Cardiac fibroblast (primary cell): ENCODE measurements around the gene ITGB2.

Experiments used
- DNase-seq, 2 donors: peaks; one replicate each; pipeline versions ENCODE4 v3.0.0 to v3.0.0-alpha.2; 2010; ENCODE audit warnings: low read depth in 2 of 2
- H3K4me3 ChIP-seq, 2 donors: replicated peaks in 1 of 2; 1 replicate in 1 of 2; 2 replicates in 1 of 2; pipeline ENCODE4 v1.5.1; 2011; ENCODE audit warnings: low read depth in 2 of 2, low read length in 2 of 2, mild to moderate bottlenecking in 2 of 2, moderate library complexity in 1 of 2
- TF ChIP-seq, protein P1 (sequence below): IDR thresholded peaks from one replicate; pipeline ENCODE4 v1.5.1; 2011; ENCODE audit warnings: low read depth, mild to moderate bottlenecking, low read length, inconsistent platforms

Gene ITGB2

DNA sequence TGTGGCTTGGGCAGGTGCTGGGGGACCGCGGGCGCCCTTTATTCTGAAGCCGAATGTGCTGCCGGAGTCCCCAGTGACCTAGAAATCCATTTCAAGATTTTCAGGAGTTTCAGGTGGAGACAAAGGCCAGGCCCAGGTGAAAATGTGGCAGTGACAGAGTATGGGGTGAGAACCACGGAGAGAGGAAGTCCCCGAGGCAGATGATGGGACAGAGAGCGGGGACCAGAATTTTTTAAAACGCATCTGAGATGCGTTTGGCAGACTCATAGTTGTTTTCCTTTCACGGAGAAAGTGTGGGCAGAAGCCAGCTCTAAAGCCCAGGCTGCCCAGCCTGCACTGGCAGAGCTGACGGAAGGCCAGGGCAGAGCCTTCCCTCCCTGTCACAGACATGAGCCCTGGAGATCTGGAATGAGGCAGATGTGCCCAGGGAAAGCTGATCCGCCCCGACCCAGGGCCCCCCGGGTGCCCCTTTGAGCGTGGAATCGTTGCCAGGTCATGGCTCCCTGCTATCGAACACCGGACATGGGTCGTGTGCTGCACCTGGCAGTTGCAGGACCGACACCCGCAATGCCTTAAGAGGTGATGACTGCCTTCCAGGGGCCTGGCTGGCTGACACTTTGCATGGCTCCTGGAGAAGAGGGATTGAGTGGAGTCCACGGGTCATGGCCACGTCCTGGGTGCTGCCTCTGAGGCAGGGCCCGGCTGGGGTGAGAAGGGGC, 12.7 kb upstream of the ITGB2 start:
- TF ChIP-seq, protein P1, sequence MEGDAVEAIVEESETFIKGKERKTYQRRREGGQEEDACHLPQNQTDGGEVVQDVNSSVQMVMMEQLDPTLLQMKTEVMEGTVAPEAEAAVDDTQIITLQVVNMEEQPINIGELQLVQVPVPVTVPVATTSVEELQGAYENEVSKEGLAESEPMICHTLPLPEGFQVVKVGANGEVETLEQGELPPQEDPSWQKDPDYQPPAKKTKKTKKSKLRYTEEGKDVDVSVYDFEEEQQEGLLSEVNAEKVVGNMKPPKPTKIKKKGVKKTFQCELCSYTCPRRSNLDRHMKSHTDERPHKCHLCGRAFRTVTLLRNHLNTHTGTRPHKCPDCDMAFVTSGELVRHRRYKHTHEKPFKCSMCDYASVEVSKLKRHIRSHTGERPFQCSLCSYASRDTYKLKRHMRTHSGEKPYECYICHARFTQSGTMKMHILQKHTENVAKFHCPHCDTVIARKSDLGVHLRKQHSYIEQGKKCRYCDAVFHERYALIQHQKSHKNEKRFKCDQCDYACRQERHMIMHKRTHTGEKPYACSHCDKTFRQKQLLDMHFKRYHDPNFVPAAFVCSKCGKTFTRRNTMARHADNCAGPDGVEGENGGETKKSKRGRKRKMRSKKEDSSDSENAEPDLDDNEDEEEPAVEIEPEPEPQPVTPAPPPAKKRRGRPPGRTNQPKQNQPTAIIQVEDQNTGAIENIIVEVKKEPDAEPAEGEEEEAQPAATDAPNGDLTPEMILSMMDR = no peak
- no peak overlapping the region for H3K4me3 ChIP-seq
- DNase-seq = no peak

GRCh38 chr21:44932408-44933181, 11.9 kb upstream of the ITGB2 start:
- H3K4me3 ChIP-seq = peak overlapping the region; percentile 29 to 47
- DNase-seq = no peak
- TF ChIP-seq, protein P1 = peak; percentile 38

DNA sequence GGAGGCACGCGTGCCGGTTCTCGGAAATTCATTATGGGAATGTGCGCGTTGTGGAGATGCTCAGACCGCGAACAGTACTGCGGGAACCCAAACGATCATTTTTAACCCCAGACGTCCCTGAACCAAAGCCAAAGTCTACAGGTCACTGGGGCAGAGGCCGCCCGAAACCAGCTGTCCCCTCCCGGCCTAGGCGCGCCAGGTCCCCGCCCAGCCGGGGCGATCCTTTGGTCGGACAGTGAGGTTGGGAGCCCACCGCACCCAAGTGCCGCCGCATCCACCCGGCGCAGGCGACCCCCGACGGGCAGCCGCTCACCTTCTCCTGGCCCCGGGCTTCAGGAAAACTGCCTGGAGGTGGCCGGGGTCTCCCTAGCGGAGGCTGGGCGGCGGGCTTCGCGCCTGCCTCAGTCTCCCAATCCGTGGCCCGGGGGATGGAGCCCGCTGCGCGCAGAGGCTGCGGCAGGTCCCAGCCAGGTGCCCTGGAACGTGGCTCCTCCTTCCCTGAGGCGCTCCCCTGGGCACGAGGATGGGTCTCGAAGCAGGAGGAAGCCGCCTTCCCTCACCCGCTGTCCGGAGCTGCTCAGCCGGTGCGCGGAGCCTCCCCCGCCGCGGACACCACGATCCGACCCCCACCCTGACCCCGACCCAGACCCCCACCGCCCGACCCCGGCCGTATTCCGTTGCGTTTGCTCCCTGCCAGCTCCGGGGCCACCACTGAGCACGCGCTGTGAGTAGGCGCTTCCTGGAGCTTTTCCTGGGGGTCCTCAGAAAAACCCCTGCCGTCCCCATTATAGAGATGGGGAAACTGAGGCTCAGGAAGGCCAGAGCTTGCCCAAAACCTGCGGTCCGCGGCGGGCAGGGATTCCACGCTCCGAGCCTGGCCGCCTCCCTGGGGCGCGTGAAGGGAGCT, 11.1 kb upstream of the ITGB2 start:
- peak overlapping the region; percentile 29 to 47 for H3K4me3 ChIP-seq
- DNase-seq = no peak
- TF ChIP-seq, protein P1 = no peak

- DNase-seq = peak; percentile 72 to 85
- H3K4me3 ChIP-seq = peak overlapping the region; percentile 29 to 47
- TF ChIP-seq, protein P1 = no peak
Observed at GRCh38 chr21:44931137-44931500, 10.4 kb upstream of the ITGB2 start.

GRCh38 chr21:44930543-44930981, 9.9 kb upstream of the ITGB2 start:
- peak in 1 of 2 donors; percentile 49 for DNase-seq
- TF ChIP-seq, protein P1 = no peak
- no peak overlapping the region for H3K4me3 ChIP-seq

DNA sequence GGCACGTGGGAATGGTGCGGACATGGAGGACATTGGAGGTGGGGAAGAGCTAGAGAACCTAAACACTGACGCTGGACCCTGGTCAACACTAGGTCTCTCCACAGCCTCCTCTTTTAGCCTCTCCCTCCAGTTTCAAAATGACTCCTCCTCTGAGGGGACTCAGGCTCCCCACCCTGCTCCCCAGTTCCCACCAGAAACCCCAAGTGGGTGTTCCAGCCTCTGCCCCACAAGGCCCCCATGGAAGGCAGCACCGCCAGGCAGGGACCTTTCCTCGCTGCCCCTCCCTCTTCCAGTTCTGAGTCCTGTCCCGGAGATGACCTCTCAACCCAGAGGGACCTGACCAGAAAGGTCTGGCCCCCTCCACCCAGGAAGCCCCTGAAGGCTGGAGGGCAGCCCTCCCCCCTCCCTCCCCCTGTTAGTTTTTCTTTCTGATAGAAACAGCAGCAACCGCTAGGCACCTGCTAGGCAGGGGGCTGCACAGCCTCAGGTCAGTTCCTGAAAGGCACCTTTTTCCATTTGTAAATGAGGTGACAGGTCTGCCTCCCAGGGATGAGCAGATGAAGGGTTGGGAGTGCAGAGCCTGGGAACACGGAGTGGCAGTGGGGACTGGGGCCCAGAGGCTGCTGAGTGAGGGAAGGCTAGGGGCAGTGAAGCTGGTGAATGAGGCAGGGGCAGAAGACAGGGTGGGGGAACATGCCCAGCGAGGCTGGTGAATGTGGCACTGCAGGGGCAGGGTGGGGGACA, 9.3 kb upstream of the ITGB2 start:
- no peak overlapping the region for H3K4me3 ChIP-seq
- TF ChIP-seq, protein P1 = no peak
- DNase-seq = no peak
